Measurements from ENCODE around the gene NR1H4.

DNA sequence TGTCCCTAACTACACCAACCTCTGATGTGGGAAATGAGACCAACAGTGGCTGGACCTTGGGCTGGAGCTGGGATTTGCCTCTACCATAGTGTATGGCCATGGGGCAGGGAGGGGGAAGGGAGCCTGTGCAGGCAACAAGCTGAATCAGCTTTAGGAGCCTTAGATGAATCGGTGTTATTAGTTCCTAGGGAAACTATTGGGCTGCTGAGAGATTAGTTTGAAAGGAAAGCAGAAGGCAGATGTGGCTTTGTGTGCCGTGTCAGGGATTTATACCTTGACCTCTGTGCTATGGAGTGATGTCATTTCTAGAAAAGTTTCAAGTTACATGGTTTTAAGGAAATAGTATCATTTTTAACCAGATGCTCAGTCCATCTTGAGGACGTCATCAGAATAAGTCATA lies 80.3 kb downstream of the NR1H4 start:
- no peak for TF ChIP-seq EZH2 (IDR thresholded peaks at IDR 0.05; ENCODE audit: borderline replicate concordance, insufficient read depth, low read depth, low read length, poor library complexity, severe bottlenecking)
- TF ChIP-seq, protein P1, sequence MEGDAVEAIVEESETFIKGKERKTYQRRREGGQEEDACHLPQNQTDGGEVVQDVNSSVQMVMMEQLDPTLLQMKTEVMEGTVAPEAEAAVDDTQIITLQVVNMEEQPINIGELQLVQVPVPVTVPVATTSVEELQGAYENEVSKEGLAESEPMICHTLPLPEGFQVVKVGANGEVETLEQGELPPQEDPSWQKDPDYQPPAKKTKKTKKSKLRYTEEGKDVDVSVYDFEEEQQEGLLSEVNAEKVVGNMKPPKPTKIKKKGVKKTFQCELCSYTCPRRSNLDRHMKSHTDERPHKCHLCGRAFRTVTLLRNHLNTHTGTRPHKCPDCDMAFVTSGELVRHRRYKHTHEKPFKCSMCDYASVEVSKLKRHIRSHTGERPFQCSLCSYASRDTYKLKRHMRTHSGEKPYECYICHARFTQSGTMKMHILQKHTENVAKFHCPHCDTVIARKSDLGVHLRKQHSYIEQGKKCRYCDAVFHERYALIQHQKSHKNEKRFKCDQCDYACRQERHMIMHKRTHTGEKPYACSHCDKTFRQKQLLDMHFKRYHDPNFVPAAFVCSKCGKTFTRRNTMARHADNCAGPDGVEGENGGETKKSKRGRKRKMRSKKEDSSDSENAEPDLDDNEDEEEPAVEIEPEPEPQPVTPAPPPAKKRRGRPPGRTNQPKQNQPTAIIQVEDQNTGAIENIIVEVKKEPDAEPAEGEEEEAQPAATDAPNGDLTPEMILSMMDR (IDR thresholded peaks at IDR 0.05): no peak
